Ascending aorta (tissue), 2 donors: ENCODE results near the gene SCAP. TPM values are rescaled to one million over a fixed set of nuclear protein-coding genes. Genes with fewer than 3 reads are reported as not detected.

Experiments
- DNase-seq, 2 donors: peaks; one replicate each; pipeline ENCODE4 v3.0.0-alpha.2; 2019; ENCODE audit warnings: low spot score in 2 of 2
- H3K27ac ChIP-seq, 2 donors: fragments of 200-600 bp; sonication (generic); one replicate each; pipeline ENCODE4 v1.5.1; 2016 to 2017; ENCODE audit warnings: mild to moderate bottlenecking in 1 of 2
- H3K27me3 ChIP-seq: fragments of 200-600 bp; sonication (generic); one replicate; pipeline ENCODE4 v1.5.1; 2017
- H3K36me3 ChIP-seq, 2 donors: fragments of 200-600 bp; sonication (generic); one replicate each; pipeline ENCODE4 v1.5.1; 2016
- H3K4me1 ChIP-seq, 2 donors: fragments of 200-600 bp; sonication (generic); one replicate each; pipeline ENCODE4 v1.5.1; 2016 to 2017; ENCODE audit warnings: mild to moderate bottlenecking in 1 of 2
- H3K4me3 ChIP-seq, 2 donors: fragments of 200-600 bp; sonication (generic); one replicate each; pipeline ENCODE4 v1.5.1; 2016 to 2017; ENCODE audit warnings: mild to moderate bottlenecking in 1 of 2
- H3K9me3 ChIP-seq, 2 donors: fragments of 200-600 bp; sonication (generic); one replicate each; pipeline ENCODE4 v1.5.1; 2016
- intact Hi-C: fragments of 100-400 bp; cut with DNase I; formaldehyde crosslinking; loops from one replicate; pipeline ENCODE4 v1.15.1; 2023
- total RNA-seq: library from RNA; depleted of rRNA; stranded (reverse); fragments of >200 nt; gene quantifications from one replicate; pipeline ENCODE4 v1.1.0, GENCODE V29; 2016
- TF ChIP-seq, protein P1 (sequence below), 3 experiments: fragments of 200-600 bp in 2 of 3; fragments of 450-650 bp in 1 of 3; sonication (generic) in 2 of 3; IDR thresholded peaks; one replicate each; pipeline ENCODE4 v1.5.1; 2016 to 2019; ENCODE audit warnings: antibody characterized with exemption in 3 of 3, mild to moderate bottlenecking in 1 of 3, moderate library complexity in 1 of 3

The SCAP gene
- total RNA-seq, 1 donor from 2014 or later = 155 TPM

GRCh38 chr3:47455806-47456452 lies 19.8 kb downstream of the SCAP start:
- H3K27ac ChIP-seq = no peak overlapping the region

GRCh38 chr3:47452453-47453215 lies 23.1 kb downstream of the SCAP start:
- no peaks in the 10 kb centered on the region for H3K27me3 ChIP-seq
- no peaks in the 10 kb centered on the region for H3K9me3 ChIP-seq
- peaks cover 0 to 2% of the 10 kb centered on the region in 2 donors for H3K4me1 ChIP-seq
- H3K27ac ChIP-seq = no peak overlapping the region
- TF ChIP-seq, protein P1, sequence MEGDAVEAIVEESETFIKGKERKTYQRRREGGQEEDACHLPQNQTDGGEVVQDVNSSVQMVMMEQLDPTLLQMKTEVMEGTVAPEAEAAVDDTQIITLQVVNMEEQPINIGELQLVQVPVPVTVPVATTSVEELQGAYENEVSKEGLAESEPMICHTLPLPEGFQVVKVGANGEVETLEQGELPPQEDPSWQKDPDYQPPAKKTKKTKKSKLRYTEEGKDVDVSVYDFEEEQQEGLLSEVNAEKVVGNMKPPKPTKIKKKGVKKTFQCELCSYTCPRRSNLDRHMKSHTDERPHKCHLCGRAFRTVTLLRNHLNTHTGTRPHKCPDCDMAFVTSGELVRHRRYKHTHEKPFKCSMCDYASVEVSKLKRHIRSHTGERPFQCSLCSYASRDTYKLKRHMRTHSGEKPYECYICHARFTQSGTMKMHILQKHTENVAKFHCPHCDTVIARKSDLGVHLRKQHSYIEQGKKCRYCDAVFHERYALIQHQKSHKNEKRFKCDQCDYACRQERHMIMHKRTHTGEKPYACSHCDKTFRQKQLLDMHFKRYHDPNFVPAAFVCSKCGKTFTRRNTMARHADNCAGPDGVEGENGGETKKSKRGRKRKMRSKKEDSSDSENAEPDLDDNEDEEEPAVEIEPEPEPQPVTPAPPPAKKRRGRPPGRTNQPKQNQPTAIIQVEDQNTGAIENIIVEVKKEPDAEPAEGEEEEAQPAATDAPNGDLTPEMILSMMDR (IDR thresholded peaks at IDR 0.05) = no peak
- no peak overlapping the region for H3K4me3 ChIP-seq
- no peak for DNase-seq
- H3K36me3 ChIP-seq = no peaks in the 10 kb centered on the region
- intact Hi-C loops = no loop called here

More at GRCh38 chr3:47455806-47456452, 19.8 kb downstream of the SCAP start:
- peaks cover 0 to 2% of the 10 kb centered on the region in 2 donors for H3K4me1 ChIP-seq
- no peaks in the 10 kb centered on the region for H3K27me3 ChIP-seq
- DNase-seq = no peak
- no peaks in the 10 kb centered on the region for H3K36me3 ChIP-seq
- intact Hi-C loops = no loop called here
- TF ChIP-seq, protein P1 (IDR thresholded peaks at IDR 0.05) = no peak
- H3K9me3 ChIP-seq = no peaks in the 10 kb centered on the region
- H3K4me3 ChIP-seq = no peak overlapping the region

GRCh38 chr3:47444103-47444502 lies 31.6 kb downstream of the SCAP start:
- peaks cover 0 to 3% of the 10 kb centered on the region in 2 donors for H3K4me1 ChIP-seq
- H3K27ac ChIP-seq = peak overlapping the region; percentile 70 to 73
- peak in 1 of 2 donors; percentile 27 for DNase-seq
- no peak overlapping the region for H3K4me3 ChIP-seq
- TF ChIP-seq, protein P1 (IDR thresholded peaks at IDR 0.05) = no peak
- H3K36me3 ChIP-seq = peaks cover 9 to 25% of the 10 kb centered on the region in 2 donors
- no peaks in the 10 kb centered on the region for H3K9me3 ChIP-seq
- intact Hi-C loops = loop anchor here (5.0 kb wide), 1 partner anchor 33 kb away; the partner anchor contains the start of gene SCAP
- H3K27me3 ChIP-seq = no peaks in the 10 kb centered on the region

GRCh38 chr3:47443611-47443995 lies 32.1 kb downstream of the SCAP start:
- peaks cover 0 to 3% of the 10 kb centered on the region in 2 donors for H3K4me1 ChIP-seq
- TF ChIP-seq, protein P1 (IDR thresholded peaks at IDR 0.05) = no peak
- H3K27me3 ChIP-seq = no peaks in the 10 kb centered on the region
- H3K9me3 ChIP-seq = no peaks in the 10 kb centered on the region
- peaks cover 9 to 29% of the 10 kb centered on the region in 2 donors for H3K36me3 ChIP-seq
- intact Hi-C loops = loop anchor here (5.0 kb wide), 1 partner anchor 34 kb away; the partner anchor contains the start of gene SCAP
- H3K27ac ChIP-seq = peak overlapping the region; percentile 70 to 73
- peak overlapping the region in 1 of 2 donors; percentile 20 for H3K4me3 ChIP-seq
- DNase-seq = no peak

DNA sequence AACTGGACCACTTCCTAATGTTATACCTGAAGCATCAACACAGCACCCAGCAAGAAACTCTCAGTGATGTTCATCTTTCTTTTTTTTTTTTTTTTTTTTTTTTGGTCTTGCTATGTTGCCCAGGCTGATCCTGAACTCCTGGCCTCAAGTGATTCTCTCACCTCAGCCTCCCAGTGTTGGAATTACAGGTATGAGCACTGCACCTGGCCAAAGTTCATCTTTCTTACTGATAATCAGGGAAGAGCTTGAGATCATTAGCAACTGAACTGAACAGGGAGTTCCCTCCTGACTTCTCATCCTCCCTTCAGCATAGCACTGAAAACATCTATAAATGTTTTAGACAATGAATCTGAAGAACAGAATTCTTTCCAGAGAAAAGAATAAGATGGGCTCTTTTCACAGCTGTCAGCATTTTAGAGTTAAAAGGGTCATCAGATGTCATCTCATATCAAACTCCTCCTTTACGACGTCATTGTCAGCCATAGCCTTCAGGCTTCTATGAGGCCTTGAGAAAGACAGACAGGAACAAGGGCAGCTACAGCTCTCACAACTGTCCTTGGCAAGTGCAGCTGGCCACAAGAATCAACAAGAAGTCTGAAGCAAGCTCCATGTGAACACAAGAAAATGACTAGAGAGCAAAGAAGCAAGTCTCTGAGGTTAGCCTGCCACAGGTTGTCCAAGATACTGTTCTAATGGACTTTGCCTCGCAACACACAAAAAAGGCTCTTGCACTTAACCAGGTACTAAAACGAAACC lies 33.8 kb downstream of the SCAP start:
- Histone ChIP-seq H3K27me3 (no peaks in the 10 kb centered on the region), H3K36me3 (peaks cover 14 to 38% of the 10 kb centered on the region in 2 donors), H3K27ac (no peak overlapping the region), H3K4me1 (peaks cover 0 to 3% of the 10 kb centered on the region in 2 donors), H3K4me3 (no peak overlapping the region), H3K9me3 (no peaks in the 10 kb centered on the region)
- TF ChIP-seq, protein P1 (IDR thresholded peaks at IDR 0.05) = no peak
- intact Hi-C loops = loop anchor here (5.0 kb wide), 1 partner anchor 35 kb away; the partner anchor contains the start of gene SCAP
- DNase-seq = peak in 1 of 2 donors; percentile 12
